ENCODE results near the gene REV1.

GRCh38 chr2:99478632-99479031, 11.2 kb downstream of the REV1 start:
- TF ChIP-seq POLR2A (IDR thresholded peaks at IDR 0.05) (no peak), CTCF (IDR thresholded peaks at IDR 0.05) (no peak)
